Measurements from ENCODE around the gene EVI5L. TPM values are rescaled to one million over a fixed set of nuclear protein-coding genes. Genes with fewer than 3 reads are reported as not detected.
A peak's percentile ranks its signal among the peaks of the same experiment; 100 is the strongest.

EVI5L gene
- total and polyA plus RNA-seq, 2 of the 13 experiments (the other 11 are each of a cell fraction or from before 2014, with no cell fraction given) = 1.7 to 2.4 TPM

DNA sequence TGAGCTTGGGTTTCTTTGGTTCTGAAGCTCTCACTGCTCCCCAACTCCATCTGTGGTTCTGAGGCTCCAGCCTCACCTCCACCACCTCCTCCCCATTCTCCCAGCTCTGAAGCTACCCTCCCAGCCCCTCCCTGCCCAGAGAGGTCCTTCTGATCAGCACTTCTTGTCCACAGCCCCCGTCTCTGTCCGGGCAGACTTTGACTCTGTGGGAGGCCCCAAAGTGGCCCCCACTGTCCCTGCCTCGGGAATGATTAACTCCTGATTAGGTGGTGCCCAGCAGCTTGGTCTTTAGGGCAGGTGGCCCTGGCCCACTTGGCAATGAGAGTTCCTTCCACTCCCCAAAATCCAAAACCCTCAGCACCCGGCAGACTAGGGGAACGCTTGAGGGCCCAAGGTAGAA, 14.4 kb downstream of the EVI5L start:
- Histone ChIP-seq H3K4me3 (replicated peaks in 1 of 3; ENCODE audit: insufficient read depth in 1 of 3, low read depth in 2 of 3, low read length in 3 of 3) (peak overlapping the region in 2 of 3 experiments; percentile 19 to 48; a peak in 3 of 6 replicates), H3K9me3 (ENCODE audit: low read length) (no peaks in the 10 kb centered on the region), H3K4me1 (ENCODE audit: insufficient read depth, low read length) (peaks cover 27% of the 10 kb centered on the region), H2AFZ (ENCODE audit: low read length) (no peak overlapping the region), H3K27me3 (ENCODE audit: control insufficient read depth in 1 of 2, insufficient read depth in 2 of 2, low read length in 2 of 2) (no peaks in the 10 kb centered on the region), H3K4me2 (ENCODE audit: low read depth, low read length) (peak overlapping the region; percentile 56), H3K36me3 (replicated peaks in 1 of 2; ENCODE audit: control insufficient read depth in 1 of 2, insufficient read depth in 2 of 2, low read length in 2 of 2) (no peaks in the 10 kb centered on the region), H4K20me1 (ENCODE audit: insufficient read depth, low read length) (no peaks in the 10 kb centered on the region), H3K9ac (ENCODE audit: insufficient read depth, low read depth, low read length) (no peak overlapping the region), H3K79me2 (ENCODE audit: insufficient read depth, low read length) (no peaks in the 10 kb centered on the region), H3K27ac (ENCODE audit: extremely low read length, insufficient read depth, low read length) (no peak overlapping the region)
- DNase-seq (ENCODE audit: low spot score) (no peak), FAIRE-seq (no peak), ATAC-seq (peak; percentile 57)
- ChIA-PET CTCF (ENCODE audit: low intra/inter-chr PET ratio, low total read pairs) (no interaction called here), POLR2A (interaction anchor here (0.8 to 1.6 kb wide), 3 partner anchors 43 to 99 kb away, joined by 3 to 6 read pairs (median 5); partner anchors contain the start of genes SNAPC2 and TIMM44)
- in situ Hi-C loops (cut with HindIII; ENCODE audit: extremely low pct_ligation_motif_present, low pct_unique_long_range_greater_than_20kb) (no loop called here), intact Hi-C loops (cut with micrococcal nuclease; ENCODE audit: unreplicated experiment) (no loop called here)
- no TSS peak for BruUV-seq (replicated peaks)
- WGBS (ENCODE audit: low lambda C conversion rate) = 3% methylated on average over 5 of the region's 5 CpGs
- TF ChIP-seq SOX5 (CRISPR knock-in tag; IDR thresholded peaks at IDR 0.05; ENCODE audit: borderline replicate concordance) (no peak), ZNF652 (CRISPR knock-in tag; IDR thresholded peaks at IDR 0.05; ENCODE audit: borderline replicate concordance, low read depth) (peak; percentile 49; the same call in 1 of the 2 replicates), ARID2 (CRISPR knock-in tag; IDR thresholded peaks at IDR 0.05; ENCODE audit: borderline replicate concordance) (no peak), HNF4A (CRISPR knock-in tag; IDR thresholded peaks at IDR 0.05) (peak; percentile 61), ZNF577 (CRISPR knock-in tag; IDR thresholded peaks at IDR 0.05; ENCODE audit: borderline replicate concordance, low read depth) (no peak), ZSCAN21 (CRISPR knock-in tag; IDR thresholded peaks at IDR 0.05; ENCODE audit: borderline replicate concordance) (no peak), SRSF1 (optimal IDR thresholded peaks at IDR 0.05; ENCODE audit: low read depth, low read length) (peak; percentile 70), HNRNPL (IDR thresholded peaks at IDR 0.05; ENCODE audit: low read depth, low read length) (0 out of 2 replicates have a peak, but pooled peaks have one; percentile 7), ZNF768 (CRISPR knock-in tag; IDR thresholded peaks at IDR 0.05) (peak; percentile 57; the same call in 1 of the 2 replicates), MTF2 (CRISPR knock-in tag; IDR thresholded peaks at IDR 0.05; ENCODE audit: borderline replicate concordance) (no peak), HMGA1 (CRISPR knock-in tag; conservative IDR thresholded peaks at IDR 0.05) (no peak), PHF21A (CRISPR knock-in tag; IDR thresholded peaks at IDR 0.05) (0 out of 2 replicates have a peak, but pooled peaks have one; percentile 27), ELF3 (CRISPR knock-in tag; IDR thresholded peaks at IDR 0.05) (no peak)
- TF ChIP-seq, protein P1, sequence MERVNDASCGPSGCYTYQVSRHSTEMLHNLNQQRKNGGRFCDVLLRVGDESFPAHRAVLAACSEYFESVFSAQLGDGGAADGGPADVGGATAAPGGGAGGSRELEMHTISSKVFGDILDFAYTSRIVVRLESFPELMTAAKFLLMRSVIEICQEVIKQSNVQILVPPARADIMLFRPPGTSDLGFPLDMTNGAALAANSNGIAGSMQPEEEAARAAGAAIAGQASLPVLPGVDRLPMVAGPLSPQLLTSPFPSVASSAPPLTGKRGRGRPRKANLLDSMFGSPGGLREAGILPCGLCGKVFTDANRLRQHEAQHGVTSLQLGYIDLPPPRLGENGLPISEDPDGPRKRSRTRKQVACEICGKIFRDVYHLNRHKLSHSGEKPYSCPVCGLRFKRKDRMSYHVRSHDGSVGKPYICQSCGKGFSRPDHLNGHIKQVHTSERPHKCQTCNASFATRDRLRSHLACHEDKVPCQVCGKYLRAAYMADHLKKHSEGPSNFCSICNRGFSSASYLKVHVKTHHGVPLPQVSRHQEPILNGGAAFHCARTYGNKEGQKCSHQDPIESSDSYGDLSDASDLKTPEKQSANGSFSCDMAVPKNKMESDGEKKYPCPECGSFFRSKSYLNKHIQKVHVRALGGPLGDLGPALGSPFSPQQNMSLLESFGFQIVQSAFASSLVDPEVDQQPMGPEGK (CRISPR knock-in tag; IDR thresholded peaks at IDR 0.05) = peak; percentile 94
- TF ChIP-seq, protein P2, sequence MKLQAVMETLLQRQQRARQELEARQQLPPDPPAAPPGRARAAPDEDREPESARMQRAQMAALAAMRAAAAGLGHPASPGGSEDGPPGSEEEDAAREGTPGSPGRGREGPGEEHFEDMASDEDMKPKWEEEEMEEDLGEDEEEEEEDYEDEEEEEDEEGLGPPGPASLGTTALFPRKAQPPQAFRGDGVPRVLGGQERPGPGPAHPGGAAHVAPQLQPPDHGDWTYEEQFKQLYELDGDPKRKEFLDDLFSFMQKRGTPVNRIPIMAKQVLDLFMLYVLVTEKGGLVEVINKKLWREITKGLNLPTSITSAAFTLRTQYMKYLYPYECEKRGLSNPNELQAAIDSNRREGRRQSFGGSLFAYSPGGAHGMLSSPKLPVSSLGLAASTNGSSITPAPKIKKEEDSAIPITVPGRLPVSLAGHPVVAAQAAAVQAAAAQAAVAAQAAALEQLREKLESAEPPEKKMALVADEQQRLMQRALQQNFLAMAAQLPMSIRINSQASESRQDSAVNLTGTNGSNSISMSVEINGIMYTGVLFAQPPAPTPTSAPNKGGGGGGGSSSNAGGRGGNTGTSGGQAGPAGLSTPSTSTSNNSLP (IDR thresholded peaks at IDR 0.05; ENCODE audit: low read depth, low read length) = no peak
- TF ChIP-seq, protein P3, sequence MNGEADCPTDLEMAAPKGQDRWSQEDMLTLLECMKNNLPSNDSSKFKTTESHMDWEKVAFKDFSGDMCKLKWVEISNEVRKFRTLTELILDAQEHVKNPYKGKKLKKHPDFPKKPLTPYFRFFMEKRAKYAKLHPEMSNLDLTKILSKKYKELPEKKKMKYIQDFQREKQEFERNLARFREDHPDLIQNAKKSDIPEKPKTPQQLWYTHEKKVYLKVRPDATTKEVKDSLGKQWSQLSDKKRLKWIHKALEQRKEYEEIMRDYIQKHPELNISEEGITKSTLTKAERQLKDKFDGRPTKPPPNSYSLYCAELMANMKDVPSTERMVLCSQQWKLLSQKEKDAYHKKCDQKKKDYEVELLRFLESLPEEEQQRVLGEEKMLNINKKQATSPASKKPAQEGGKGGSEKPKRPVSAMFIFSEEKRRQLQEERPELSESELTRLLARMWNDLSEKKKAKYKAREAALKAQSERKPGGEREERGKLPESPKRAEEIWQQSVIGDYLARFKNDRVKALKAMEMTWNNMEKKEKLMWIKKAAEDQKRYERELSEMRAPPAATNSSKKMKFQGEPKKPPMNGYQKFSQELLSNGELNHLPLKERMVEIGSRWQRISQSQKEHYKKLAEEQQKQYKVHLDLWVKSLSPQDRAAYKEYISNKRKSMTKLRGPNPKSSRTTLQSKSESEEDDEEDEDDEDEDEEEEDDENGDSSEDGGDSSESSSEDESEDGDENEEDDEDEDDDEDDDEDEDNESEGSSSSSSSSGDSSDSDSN (CRISPR knock-in tag; IDR thresholded peaks at IDR 0.05) = peak; percentile 26; the same call in 1 of the 2 replicates
- TF ChIP-seq, protein P4, sequence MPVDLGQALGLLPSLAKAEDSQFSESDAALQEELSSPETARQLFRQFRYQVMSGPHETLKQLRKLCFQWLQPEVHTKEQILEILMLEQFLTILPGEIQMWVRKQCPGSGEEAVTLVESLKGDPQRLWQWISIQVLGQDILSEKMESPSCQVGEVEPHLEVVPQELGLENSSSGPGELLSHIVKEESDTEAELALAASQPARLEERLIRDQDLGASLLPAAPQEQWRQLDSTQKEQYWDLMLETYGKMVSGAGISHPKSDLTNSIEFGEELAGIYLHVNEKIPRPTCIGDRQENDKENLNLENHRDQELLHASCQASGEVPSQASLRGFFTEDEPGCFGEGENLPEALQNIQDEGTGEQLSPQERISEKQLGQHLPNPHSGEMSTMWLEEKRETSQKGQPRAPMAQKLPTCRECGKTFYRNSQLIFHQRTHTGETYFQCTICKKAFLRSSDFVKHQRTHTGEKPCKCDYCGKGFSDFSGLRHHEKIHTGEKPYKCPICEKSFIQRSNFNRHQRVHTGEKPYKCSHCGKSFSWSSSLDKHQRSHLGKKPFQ (CRISPR knock-in tag; IDR thresholded peaks at IDR 0.05; ENCODE audit: insufficient replicate concordance) = no peak
